Adipocyte (in vitro differentiated cells): ENCODE data around the gene RDH14.
A peak's percentile ranks its signal among the peaks of the same experiment; 100 is the strongest.

ENCODE experiments used
- DNase-seq: peaks from one replicate; pipeline ENCODE4 v3.0.0-alpha.2; 2015; ENCODE audit warnings: low read depth
- H3K27me3 ChIP-seq: replicated peaks from 2 replicates; pipeline ENCODE4 v1.7.0; 2013; ENCODE audit warnings: mild to moderate bottlenecking, low read length, moderate library complexity; ENCODE audit not compliant: control insufficient read depth, insufficient read depth
- H3K36me3 ChIP-seq: 2 replicates; pipeline ENCODE4 v1.7.0; 2013; ENCODE audit warnings: low read length, mild to moderate bottlenecking, moderate library complexity; ENCODE audit not compliant: control insufficient read depth, insufficient read depth, severe bottlenecking
- H3K4me1 ChIP-seq: 2 replicates; pipeline ENCODE4 v1.7.0; 2013; ENCODE audit warnings: mild to moderate bottlenecking, low read length, moderate library complexity; ENCODE audit not compliant: control insufficient read depth, insufficient read depth
- H3K4me3 ChIP-seq: 2 replicates; pipeline ENCODE4 v1.7.0; 2013; ENCODE audit warnings: mild to moderate bottlenecking, low read length, moderate library complexity
- H3K9ac ChIP-seq: 2 replicates; pipeline ENCODE4 v1.7.0; 2013; ENCODE audit warnings: mild to moderate bottlenecking, low read length, moderate library complexity
- H3K9me3 ChIP-seq: 2 replicates; pipeline ENCODE4 v1.7.0; 2013; ENCODE audit warnings: mild to moderate bottlenecking, low read length, moderate library complexity; ENCODE audit not compliant: control insufficient read depth

RDH14 gene

GRCh38 chr2:18596993-18597392, 36.5 kb upstream of the RDH14 start:
- H3K27me3 ChIP-seq, result no peaks in the 10 kb centered on the region
- H3K9me3 ChIP-seq, result peaks cover 4% of the 10 kb centered on the region
- DNase-seq, result no peak
- H3K36me3 ChIP-seq, result no peaks in the 10 kb centered on the region
- H3K4me3 ChIP-seq, result no peak overlapping the region
- no peak overlapping the region for H3K9ac ChIP-seq
- peaks cover 22% of the 10 kb centered on the region for H3K4me1 ChIP-seq

DNA sequence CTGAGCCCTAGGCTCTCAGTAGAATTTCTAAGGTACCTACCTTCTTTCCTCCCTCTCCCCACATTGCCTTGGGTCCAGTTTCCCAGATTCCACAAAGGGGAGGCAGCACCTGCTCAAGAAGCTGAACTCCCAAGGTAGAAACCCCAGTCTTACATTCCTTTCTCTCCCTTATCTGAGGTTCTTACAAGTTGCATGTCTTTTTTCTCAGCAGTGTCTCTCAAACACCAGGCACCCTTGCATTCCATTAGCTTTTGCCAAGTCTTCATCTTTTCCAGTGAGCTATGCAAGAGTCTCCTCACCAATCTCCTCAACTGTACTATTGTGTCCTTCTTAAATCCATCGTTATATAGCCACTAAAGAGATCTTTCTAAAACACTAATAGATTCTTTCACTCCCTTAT, 33.0 kb upstream of the RDH14 start:
- Histone ChIP-seq H3K27me3 (no peaks in the 10 kb centered on the region), H3K4me1 (peaks cover 8% of the 10 kb centered on the region), H3K36me3 (no peaks in the 10 kb centered on the region), H3K4me3 (no peak overlapping the region), H3K9ac (no peak overlapping the region), H3K9me3 (peaks cover 4% of the 10 kb centered on the region)
- no peak for DNase-seq

DNA sequence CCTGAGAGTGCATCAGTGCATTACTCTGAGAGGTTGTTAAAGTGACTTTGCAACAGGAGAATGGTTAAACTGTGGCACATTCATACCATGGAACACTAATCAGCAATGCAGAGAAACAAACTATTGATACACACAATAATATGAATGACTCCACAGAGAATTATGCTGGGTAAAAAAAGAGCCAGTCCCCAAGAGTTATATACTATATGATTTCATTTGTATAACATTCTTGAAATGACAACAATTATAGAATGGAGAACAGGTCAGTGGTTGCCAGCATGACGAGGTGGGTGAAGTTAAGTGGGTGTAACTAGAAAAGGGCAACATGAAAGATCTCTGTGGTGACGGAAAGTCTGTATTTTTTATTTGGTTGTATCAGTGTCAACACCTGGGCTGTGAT, 31.9 kb upstream of the RDH14 start:
- H3K27me3 ChIP-seq, result no peaks in the 10 kb centered on the region
- H3K9me3 ChIP-seq, result peaks cover 4% of the 10 kb centered on the region
- no peaks in the 10 kb centered on the region for H3K36me3 ChIP-seq
- H3K4me3 ChIP-seq, result no peak overlapping the region
- H3K9ac ChIP-seq, result no peak overlapping the region
- peaks cover 6% of the 10 kb centered on the region for H3K4me1 ChIP-seq
- DNase-seq, result peak; percentile 30

GRCh38 chr2:18589354-18589753, 28.9 kb upstream of the RDH14 start, which contains the start of gene NT5C1B:
TSS of gene NT5C1B (minus strand) at chr2:18589569. CDS start at chr2:18589468, 101 bp downstream.
- no peak within 1 kb of the TSS for H3K9ac ChIP-seq
- H3K4me1 ChIP-seq, result peaks cover 6% of the 10 kb centered on the region
- no peak within 1 kb of the TSS for H3K4me3 ChIP-seq
- H3K27me3 ChIP-seq, result no peaks in the 10 kb centered on the region
- no peaks in the 10 kb centered on the region for H3K36me3 ChIP-seq
- DNase-seq, result no peak
- H3K9me3 ChIP-seq, result no peaks in the 10 kb centered on the region

DNA sequence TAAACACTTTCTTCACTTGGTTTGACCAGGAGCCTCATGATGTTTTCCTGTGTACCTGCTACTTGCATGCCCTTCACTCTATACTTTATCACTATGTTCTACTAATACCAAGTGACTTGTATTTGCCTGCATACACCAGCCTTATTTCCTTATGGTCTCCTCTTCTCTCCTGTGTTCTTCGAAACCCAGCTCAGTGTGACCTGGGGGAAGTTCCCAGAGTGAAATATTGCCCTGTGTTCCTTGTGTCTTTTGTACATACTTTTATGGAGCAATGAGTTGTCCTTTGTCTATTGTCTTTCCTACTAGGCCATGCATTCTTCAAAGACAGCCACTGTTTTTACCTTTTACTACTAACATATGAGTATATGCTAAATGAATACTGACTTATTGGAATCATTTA, 28.3 kb upstream of the RDH14 start:
- DNase-seq, result no peak
- Histone ChIP-seq H3K9me3 (no peaks in the 10 kb centered on the region), H3K36me3 (no peaks in the 10 kb centered on the region)

DNA sequence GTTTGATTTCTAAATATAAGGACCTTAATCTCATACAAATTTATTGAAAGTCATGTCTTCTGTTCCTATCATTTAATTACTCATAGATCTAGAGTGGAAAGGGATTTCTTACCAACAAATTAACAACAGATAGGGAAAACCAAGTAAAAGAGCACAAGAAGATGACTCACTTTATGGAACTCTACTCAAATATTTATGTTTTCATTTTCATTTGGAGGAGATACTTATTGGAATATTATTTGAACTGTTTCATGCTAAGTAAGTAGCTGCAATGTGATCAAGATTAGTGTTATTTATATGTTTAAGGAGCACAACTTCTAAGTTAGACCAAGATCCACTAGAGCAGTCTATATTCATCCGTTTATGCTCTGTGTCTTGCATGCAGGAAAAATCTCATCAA, 27.6 kb upstream of the RDH14 start:
- no peaks in the 10 kb centered on the region for H3K27me3 ChIP-seq
- no peaks in the 10 kb centered on the region for H3K36me3 ChIP-seq
- H3K9me3 ChIP-seq, result no peaks in the 10 kb centered on the region
- no peak overlapping the region for H3K9ac ChIP-seq
- H3K4me3 ChIP-seq, result no peak overlapping the region
- H3K4me1 ChIP-seq, result peaks cover 6% of the 10 kb centered on the region
- no peak for DNase-seq

More for the DNA sequence above, 28.3 kb upstream of the RDH14 start:
- no peak overlapping the region for H3K9ac ChIP-seq
- no peaks in the 10 kb centered on the region for H3K27me3 ChIP-seq
- peaks cover 6% of the 10 kb centered on the region for H3K4me1 ChIP-seq
- no peak overlapping the region for H3K4me3 ChIP-seq

DNA sequence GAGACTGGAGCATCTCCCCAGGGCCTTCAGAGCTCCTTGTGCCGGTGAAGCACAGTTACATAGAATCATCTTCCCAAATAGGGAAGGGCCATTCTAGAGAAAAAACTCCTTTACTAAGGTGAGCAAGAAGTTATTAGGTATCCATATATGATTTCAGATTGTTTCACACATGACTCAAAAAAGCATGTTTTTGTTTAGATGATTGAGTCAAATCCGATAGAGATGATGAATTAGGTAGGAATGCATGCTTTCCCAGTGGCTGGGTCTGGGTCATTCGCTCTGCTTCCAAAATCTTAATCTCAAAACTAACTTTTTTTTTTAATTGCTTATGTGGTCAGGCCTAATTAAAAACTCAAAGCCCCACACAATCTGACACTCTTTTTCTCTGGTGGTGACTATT, 25.1 kb upstream of the RDH14 start:
- peak; percentile 38 for DNase-seq
- Histone ChIP-seq H3K4me3 (no peak overlapping the region), H3K9me3 (no peaks in the 10 kb centered on the region), H3K36me3 (no peaks in the 10 kb centered on the region), H3K9ac (no peak overlapping the region), H3K27me3 (no peaks in the 10 kb centered on the region), H3K4me1 (peaks cover 6% of the 10 kb centered on the region)

- Histone ChIP-seq H3K4me1 (peaks cover 6% of the 10 kb centered on the region), H3K9ac (no peak overlapping the region), H3K27me3 (no peaks in the 10 kb centered on the region), H3K4me3 (no peak overlapping the region), H3K9me3 (no peaks in the 10 kb centered on the region), H3K36me3 (no peaks in the 10 kb centered on the region)
- no peak for DNase-seq
Observed at GRCh38 chr2:18584608-18584954, 24.1 kb upstream of the RDH14 start.

DNA sequence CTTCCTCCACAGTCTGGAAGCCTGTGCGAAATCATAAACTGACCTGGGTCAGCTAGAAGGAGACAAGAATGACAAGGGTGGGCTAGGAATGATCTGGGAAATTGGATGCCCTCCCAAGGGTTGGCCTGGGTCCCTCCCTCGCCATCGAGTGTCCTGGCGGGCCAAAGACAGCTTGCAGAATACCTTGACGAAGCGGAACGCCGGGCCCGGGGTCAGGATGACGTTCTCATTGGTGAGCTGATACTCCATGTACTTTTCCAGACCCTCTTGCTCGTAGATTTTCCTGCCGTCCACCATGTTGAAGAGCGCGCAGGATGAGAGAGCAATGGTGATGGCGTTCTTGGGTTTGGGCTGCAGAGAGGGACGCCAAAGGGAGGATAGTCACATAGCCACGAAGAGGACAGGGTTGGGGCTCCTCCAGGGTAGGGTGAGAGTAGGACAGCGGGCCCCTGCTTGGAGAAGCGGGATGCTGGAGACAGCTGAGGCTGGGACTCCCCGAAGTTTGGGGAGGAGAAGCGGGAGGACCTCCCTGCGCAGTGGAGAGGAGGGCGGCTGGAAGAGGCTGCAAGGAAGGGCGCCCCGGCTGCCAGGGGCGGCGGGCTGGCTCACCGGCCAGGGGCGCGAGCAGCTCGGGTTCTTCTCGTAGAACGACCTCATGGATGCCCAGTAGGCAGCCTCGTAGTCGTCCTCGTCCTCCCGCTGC, 23.6 kb upstream of the RDH14 start:
- Histone ChIP-seq H3K9me3 (peaks cover 4% of the 10 kb centered on the region), H3K9ac (no peak overlapping the region), H3K4me1 (peaks cover 6% of the 10 kb centered on the region), H3K27me3 (no peaks in the 10 kb centered on the region), H3K36me3 (no peaks in the 10 kb centered on the region), H3K4me3 (no peak overlapping the region)
- DNase-seq, result no peak

GRCh38 chr2:18580606-18581005, 20.2 kb upstream of the RDH14 start:
- Histone ChIP-seq H3K36me3 (no peaks in the 10 kb centered on the region), H3K9ac (no peak overlapping the region), H3K4me3 (no peak overlapping the region), H3K9me3 (peaks cover 7% of the 10 kb centered on the region), H3K4me1 (no peaks in the 10 kb centered on the region), H3K27me3 (no peaks in the 10 kb centered on the region)
- no peak for DNase-seq

GRCh38 chr2:18578033-18578432, 17.6 kb upstream of the RDH14 start:
- no peak overlapping the region for H3K4me3 ChIP-seq
- H3K36me3 ChIP-seq, result no peaks in the 10 kb centered on the region
- no peak for DNase-seq
- no peak overlapping the region for H3K9ac ChIP-seq
- no peaks in the 10 kb centered on the region for H3K4me1 ChIP-seq
- H3K9me3 ChIP-seq, result peaks cover 7% of the 10 kb centered on the region
- no peaks in the 10 kb centered on the region for H3K27me3 ChIP-seq
